ENCODE results near the gene OR2V1. TPM values are rescaled to one million over a fixed set of nuclear protein-coding genes. Genes with fewer than 3 reads are reported as not detected.
"Not testable (repeated sequence)": the region's sequence is repeated elsewhere in the genome, so short reads cannot be mapped to it uniquely, and the experiment has no call there.

OR2V1 gene
- total RNA-seq, 2 experiments from 2014 or later, result not detected

DNA sequence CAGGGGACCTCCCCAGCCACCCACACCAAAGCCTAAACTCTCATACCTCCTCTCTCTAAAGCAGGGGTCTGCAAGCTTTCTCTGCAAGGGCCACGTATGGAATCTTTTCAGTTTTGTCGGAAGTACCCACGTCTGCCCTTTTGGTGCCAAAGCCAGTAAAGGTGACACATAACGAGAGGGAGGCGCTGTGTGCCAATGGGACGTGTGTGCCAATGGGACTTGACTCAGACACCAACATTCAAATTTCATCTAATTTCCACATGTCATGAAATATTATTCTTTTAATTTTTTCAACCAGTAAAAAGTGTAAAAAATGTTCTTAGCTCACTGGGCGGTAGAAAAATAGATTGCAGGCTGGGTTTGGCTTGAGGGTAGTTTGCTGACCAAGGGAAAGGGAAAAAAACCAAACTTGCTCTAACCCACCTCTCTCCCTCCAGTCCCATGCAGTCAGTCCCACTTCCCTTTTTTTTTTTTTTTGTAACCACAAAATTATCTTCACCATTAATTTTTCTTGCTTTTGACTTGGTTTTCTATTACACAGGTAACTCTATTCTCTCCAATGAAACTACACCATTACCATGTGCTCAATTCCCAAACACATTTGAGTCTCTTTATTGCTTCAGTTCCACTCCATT lies 25.5 kb downstream of the OR2V1 start:
- ChIA-PET CTCF (no interaction called here), POLR2A (no interaction called here)
- no peak overlapping the region for H3K27ac Mint-ChIP-seq
- H3K4me3 Mint-ChIP-seq, result no peak overlapping the region
- peaks cover 6% of the 10 kb centered on the region for H3K4me1 Mint-ChIP-seq (ENCODE audit: low read depth)
- H3K9me3 Mint-ChIP-seq (ENCODE audit: insufficient read depth), result no peaks in the 10 kb centered on the region
- peaks cover 21% of the 10 kb centered on the region for H3K27me3 Mint-ChIP-seq (ENCODE audit: low read depth)
- ATAC-seq (no peak), DNase-seq (peak; percentile 1)
- H3K36me3 Mint-ChIP-seq (ENCODE audit: low read depth), result peaks cover 2% of the 10 kb centered on the region

DNA sequence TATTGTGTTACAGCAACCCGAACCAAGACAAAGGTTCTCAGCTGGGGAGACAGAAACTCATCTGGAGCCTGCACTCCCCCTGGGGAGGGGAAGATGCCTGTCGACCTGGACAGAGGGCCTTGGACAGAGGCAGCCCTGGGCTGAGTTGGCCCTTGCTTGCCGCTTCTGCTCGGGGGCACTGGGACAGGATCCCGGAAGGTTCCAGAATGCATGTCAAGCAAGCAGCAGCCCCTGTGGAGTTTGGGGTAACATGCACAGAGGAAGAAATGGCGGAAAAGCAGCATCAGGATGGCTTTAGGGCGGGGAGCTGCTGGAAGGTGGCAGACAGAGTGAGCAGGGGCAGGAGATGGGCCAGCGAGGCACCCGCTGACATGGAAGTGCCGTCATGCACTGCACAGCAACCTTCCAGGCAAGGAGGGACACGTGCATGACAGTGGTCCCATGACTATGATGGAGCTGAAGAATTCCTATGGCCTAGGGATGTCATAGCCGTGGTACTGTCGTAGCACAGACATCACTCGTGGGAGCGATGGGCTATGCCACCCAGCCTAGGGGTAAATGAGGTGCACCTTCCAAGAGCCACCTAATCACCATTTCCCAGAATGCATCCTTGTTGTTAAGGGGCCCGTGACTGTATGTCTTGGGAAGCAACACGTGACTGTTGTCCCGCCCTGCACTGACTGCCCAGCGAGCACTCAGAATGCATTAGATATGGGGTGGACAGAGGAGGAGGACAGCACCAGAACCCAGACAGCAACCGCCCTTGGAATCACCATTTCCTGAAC lies 26.2 kb downstream of the OR2V1 start:
- CTCF ChIA-PET; H3K4me3 Mint-ChIP-seq; POLR2A ChIA-PET; H3K9me3 Mint-ChIP-seq (ENCODE audit: insufficient read depth); H3K27ac Mint-ChIP-seq; ATAC-seq; H3K36me3 Mint-ChIP-seq (ENCODE audit: low read depth): not testable (repeated sequence)
- DNase-seq, result peak; percentile 15
- Mint-ChIP-seq H3K27me3 (ENCODE audit: low read depth) (peaks cover 28% of the 10 kb centered on the region), H3K4me1 (ENCODE audit: low read depth) (peaks cover 10% of the 10 kb centered on the region)

DNA sequence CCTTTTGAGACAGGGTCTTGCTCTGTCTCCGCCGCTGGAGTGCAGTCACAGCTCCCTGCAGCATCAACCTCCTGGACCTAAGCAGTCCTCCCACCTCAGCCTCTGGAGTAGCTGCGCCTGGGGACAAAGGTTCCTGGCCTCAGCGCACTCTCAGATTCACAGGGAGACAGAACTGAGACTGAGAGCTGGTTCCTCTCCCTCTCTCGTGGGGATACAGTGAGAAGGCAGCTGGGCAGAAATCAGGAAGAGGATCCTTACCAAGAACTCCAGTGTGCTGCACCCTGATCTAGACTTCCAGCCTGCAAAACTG lies 26.8 kb downstream of the OR2V1 start:
- CTCF ChIA-PET; H3K9me3 Mint-ChIP-seq (ENCODE audit: insufficient read depth); POLR2A ChIA-PET; H3K36me3 Mint-ChIP-seq (ENCODE audit: low read depth); ATAC-seq: not testable (repeated sequence)
- Mint-ChIP-seq H3K4me1 (ENCODE audit: low read depth) (peaks cover 10% of the 10 kb centered on the region), H3K4me3 (peak overlapping the region; percentile 66), H3K27ac (peak overlapping the region; percentile 68), H3K27me3 (ENCODE audit: low read depth) (peaks cover 34% of the 10 kb centered on the region)
- DNase-seq, result peak; percentile 18

DNA sequence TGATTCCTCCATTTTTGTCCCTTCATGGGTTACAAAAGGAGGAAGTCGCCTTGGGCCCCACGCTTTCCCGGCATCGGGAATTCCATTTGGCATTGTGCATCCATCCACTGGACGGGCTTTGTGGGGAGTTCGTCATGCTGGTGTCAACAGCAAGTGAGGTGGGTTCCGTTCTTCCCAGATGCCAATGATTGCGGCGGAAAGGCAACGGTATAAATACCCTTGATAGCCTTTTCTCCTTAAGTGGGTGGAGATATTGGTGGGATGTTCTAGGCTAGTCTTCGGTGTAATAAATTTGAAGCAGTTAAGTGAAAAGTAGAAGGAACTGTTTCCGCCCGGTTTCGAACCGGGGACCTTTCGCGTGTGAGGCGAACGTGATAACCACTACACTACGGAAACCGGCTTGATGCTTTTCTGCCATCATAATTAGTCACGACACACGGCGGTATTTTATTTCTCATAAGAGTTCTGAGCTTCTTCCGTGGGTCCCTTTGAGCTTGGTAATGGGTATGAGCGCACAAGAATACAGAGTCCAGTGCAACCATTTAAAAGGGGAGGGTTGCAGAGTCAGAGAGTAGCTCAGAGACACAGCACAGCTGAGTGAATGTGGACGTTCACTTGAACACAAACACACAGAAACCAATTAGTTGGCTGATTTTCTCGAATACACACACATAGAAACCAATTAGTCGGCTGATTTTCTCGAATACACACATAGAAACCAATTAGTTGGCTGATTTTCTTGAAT lies 28.9 kb downstream of the OR2V1 start:
- not testable (repeated sequence) for ATAC-seq, H3K27ac Mint-ChIP-seq
- peaks cover 10% of the 10 kb centered on the region for H3K4me1 Mint-ChIP-seq (ENCODE audit: low read depth)

DNA sequence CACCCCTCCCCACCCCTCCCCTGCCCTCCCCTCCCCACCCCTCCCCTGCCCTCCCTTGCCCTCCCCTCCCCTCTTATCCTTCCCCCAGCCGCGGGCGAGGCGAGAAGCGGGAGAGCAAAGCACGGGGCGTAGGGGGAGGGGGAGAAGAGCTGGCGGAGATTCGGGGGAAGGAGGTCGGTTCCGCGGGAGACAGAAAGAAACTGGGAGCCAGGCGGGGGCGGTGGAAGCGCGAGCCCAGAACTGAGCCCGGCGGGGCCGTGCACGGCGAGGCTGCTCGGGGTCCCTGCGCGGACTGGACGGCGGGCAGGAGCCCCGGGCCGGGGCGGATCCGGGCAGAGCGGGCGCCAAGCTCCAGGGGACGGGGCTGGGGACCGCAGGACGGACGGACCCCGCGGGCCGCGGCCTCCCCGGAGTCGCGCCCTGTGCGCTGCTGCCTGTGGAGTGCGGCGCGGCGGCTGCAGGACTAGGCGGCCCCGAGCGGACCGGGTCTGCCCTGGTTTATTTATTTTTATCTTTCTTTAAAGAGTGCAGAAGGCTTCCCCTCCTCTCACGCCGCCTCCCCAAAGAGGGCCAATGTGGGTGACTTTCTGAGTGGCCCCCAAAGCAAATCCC lies 29.8 kb downstream of the OR2V1 start:
- H3K27me3 Mint-ChIP-seq (ENCODE audit: low read depth), result peaks cover 39% of the 10 kb centered on the region
- H3K4me1 Mint-ChIP-seq (ENCODE audit: low read depth), result peaks cover 10% of the 10 kb centered on the region
- DNase-seq; H3K4me3 Mint-ChIP-seq; POLR2A ChIA-PET; H3K36me3 Mint-ChIP-seq (ENCODE audit: low read depth); H3K27ac Mint-ChIP-seq; H3K9me3 Mint-ChIP-seq (ENCODE audit: insufficient read depth); CTCF ChIA-PET: not testable (repeated sequence)
- ATAC-seq, result peak; percentile 40

More for the DNA sequence above, 28.9 kb downstream of the OR2V1 start:
- H3K4me3 Mint-ChIP-seq; DNase-seq; H3K9me3 Mint-ChIP-seq (ENCODE audit: insufficient read depth); CTCF ChIA-PET; POLR2A ChIA-PET; H3K36me3 Mint-ChIP-seq (ENCODE audit: low read depth): not testable (repeated sequence)
- H3K27me3 Mint-ChIP-seq (ENCODE audit: low read depth), result peaks cover 40% of the 10 kb centered on the region

DNA sequence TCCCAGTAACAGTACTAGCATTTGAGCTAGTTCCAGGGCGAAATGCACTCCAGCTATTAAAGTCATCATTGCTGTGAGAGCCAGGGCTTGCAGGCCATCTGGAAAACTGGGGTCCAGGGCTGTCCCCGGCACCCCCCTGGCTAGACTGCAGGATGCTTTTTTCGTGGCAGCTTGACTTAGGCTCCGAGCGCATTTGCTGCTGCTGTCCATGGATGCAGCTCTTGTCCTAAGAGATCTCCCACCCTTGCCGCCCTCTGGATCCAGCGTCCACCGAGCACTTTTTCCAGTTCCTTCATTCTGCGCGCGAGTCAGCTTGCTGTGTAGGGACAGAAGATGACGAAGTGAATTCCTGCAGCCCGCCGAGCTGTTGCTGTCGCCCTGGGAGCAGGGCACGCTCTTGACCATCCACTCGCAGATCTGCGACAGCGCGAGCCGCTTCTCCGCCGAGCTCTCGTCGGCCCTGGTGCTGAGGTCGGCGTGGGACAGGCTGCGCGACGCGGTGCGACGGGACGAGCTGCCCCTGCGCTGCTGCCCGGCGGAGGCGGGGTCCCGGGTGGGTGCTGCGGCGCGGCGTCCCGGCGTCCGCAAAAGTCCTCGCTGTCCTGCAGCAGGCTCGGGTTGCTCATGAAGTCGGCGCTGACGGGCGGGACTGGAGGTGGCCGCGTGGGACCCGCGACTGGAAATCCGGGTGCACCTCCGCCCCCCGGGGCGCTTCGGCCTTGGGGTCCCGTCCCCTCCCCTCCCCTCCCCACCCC lies 30.7 kb downstream of the OR2V1 start:
- H3K36me3 Mint-ChIP-seq (ENCODE audit: low read depth), result peaks cover 5% of the 10 kb centered on the region
- ChIA-PET CTCF (interaction anchor here (1.2 kb wide), 1 partner anchor 316 kb away, joined by 3 read pairs; no protein-coding TSS in a partner anchor), POLR2A (interaction anchor here (0.7 kb wide), 1 partner anchor 289 kb away, joined by 3 read pairs; no protein-coding TSS in a partner anchor)
- peak overlapping the region; percentile 40 for H3K27ac Mint-ChIP-seq
- peak overlapping the region; percentile 18 for H3K4me3 Mint-ChIP-seq
- ATAC-seq (no peak), DNase-seq (no peak)
- no peaks in the 10 kb centered on the region for H3K9me3 Mint-ChIP-seq (ENCODE audit: insufficient read depth)
- peaks cover 10% of the 10 kb centered on the region for H3K4me1 Mint-ChIP-seq (ENCODE audit: low read depth)
- peaks cover 30% of the 10 kb centered on the region for H3K27me3 Mint-ChIP-seq (ENCODE audit: low read depth)

DNA sequence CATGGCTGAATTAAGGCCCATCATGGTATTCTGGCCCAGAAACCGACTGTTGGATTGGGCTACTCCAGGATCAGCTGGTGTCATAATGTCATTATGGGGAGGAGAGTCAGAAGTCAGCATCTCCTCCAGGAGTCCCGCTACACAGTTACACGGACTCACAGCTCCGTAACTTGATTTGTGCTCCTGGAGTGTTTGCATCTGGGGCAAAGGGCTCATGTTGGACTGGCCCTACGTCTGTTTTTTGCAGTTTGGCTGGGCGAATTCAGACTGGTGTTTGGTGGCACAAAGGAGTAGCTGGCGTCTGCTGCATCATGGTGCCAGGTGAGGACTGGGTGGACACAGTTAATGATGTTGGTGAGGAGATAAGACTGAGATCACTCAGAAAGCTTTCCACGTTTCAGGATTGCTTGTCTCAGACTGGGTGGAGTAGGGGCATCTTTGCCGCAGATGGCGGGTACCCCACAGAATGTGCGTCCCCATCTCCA lies 31.3 kb downstream of the OR2V1 start:
- ATAC-seq (no peak), DNase-seq (no peak)
- H3K4me3 Mint-ChIP-seq, result no peak overlapping the region
- CTCF ChIA-PET, result interaction anchor here (1.2 kb wide), 1 partner anchor 315 kb away, joined by 3 read pairs; no protein-coding TSS in a partner anchor
- H3K4me1 Mint-ChIP-seq (ENCODE audit: low read depth), result peaks cover 10% of the 10 kb centered on the region
- peaks cover 26% of the 10 kb centered on the region for H3K27me3 Mint-ChIP-seq (ENCODE audit: low read depth)
- peak overlapping the region; percentile 28 for H3K27ac Mint-ChIP-seq
- POLR2A ChIA-PET, result interaction anchor here (0.7 kb wide), 1 partner anchor 289 kb away, joined by 3 read pairs; no protein-coding TSS in a partner anchor
- peaks cover 5% of the 10 kb centered on the region for H3K36me3 Mint-ChIP-seq (ENCODE audit: low read depth)
- H3K9me3 Mint-ChIP-seq (ENCODE audit: insufficient read depth), result no peaks in the 10 kb centered on the region

DNA sequence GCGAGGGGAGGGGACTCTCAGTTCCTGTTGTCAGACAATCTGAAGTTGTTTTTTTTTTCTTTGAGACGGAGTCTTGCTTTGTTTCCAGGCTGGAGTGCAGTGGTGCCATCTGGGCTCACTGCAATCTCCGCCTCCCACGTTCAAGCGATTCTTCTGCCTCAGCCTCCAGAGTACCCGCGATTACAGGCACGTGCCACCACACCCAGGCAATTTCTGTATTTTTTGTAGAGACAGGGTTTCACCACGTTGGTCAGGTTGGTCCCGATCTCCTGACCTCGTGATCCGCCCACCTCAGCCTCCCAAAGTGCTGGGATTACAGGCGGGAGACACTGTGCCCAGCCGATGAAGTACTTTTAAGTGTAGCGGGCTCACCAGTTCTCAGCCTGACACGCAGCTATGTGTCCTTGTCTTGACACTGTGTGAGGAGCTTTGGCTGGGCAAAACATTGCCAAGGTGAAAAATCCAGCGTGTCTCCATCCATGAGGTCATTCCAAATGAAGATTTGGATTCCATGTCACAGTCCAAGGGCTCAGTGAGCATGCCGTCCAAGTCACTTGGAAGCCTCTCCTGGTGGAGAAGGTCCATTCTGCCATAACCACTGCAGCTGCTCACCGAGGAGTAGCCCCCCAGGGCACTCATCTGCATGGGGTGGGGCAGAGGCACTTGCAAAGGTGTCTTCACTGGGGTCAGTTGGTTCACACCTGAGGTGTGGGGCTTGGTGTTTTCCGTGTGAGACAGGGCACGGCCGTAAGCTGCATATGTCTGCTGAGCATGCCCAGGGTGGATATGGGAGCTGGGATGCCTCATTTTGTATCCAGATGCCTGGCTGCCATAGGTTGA lies 32.0 kb downstream of the OR2V1 start:
- Mint-ChIP-seq H3K4me1 (ENCODE audit: low read depth) (peaks cover 6% of the 10 kb centered on the region), H3K27ac (peak overlapping the region; percentile 28), H3K27me3 (ENCODE audit: low read depth) (peaks cover 19% of the 10 kb centered on the region), H3K9me3 (ENCODE audit: insufficient read depth) (no peaks in the 10 kb centered on the region), H3K36me3 (ENCODE audit: low read depth) (peaks cover 2% of the 10 kb centered on the region), H3K4me3 (no peak overlapping the region)
- ATAC-seq (no peak), DNase-seq (no peak)
- ChIA-PET CTCF (interaction anchor here (1.2 kb wide), 1 partner anchor 314 kb away, joined by 3 read pairs; no protein-coding TSS in a partner anchor), POLR2A (interaction anchor here (0.7 kb wide), 1 partner anchor 288 kb away, joined by 3 read pairs; no protein-coding TSS in a partner anchor)

DNA sequence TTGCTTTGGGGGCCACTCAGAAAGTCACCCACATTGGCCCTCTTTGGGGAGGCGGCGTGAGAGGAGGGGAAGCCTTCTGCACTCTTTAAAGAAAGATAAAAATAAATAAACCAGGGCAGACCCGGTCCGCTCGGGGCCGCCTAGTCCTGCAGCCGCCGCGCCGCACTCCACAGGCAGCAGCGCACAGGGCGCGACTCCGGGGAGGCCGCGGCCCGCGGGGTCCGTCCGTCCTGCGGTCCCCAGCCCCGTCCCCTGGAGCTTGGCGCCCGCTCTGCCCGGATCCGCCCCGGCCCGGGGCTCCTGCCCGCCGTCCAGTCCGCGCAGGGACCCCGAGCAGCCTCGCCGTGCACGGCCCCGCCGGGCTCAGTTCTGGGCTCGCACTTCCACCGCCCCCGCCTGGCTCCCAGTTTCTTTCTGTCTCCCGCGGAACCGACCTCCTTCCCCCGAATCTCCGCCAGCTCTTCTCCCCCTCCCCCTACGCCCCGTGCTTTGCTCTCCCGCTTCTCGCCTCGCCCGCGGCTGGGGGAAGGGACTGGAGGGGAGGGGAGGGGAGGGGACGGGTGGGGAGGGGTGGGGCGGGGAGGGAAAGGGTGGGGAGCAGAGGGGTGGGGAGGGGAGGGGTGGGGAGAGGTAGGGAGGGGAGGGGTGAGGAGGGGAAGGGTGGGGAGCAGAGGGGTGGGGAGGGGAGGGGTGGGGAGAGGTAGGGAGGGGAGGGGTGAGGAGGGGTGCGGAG lies 33.0 kb downstream of the OR2V1 start:
- H3K27me3 Mint-ChIP-seq (ENCODE audit: low read depth), result peaks cover 19% of the 10 kb centered on the region
- H3K4me1 Mint-ChIP-seq (ENCODE audit: low read depth); DNase-seq; POLR2A ChIA-PET; H3K27ac Mint-ChIP-seq; H3K4me3 Mint-ChIP-seq; CTCF ChIA-PET; H3K36me3 Mint-ChIP-seq (ENCODE audit: low read depth); H3K9me3 Mint-ChIP-seq (ENCODE audit: insufficient read depth): not testable (repeated sequence)
- ATAC-seq, result peak; percentile 32

DNA sequence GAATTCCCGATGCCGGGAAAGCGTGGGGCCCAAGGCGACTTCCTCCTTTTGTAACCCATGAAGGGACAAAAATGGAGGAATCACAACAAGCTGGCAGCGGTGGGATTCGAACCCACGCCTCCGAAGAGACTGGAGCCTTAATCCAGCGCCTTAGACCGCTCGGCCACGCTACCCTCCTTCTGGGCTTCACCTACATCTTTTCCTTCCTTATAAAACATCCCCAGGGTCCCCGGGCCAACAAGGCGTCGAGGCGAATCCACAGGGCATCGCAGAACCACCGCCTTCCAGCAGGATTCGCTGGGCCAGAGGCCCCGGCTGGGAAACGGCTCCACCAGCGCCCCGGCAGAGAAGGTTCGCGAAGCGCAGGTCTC lies 33.6 kb downstream of the OR2V1 start:
- H3K4me3 Mint-ChIP-seq; ATAC-seq; POLR2A ChIA-PET; H3K27ac Mint-ChIP-seq; CTCF ChIA-PET; H3K9me3 Mint-ChIP-seq (ENCODE audit: insufficient read depth); DNase-seq; H3K4me1 Mint-ChIP-seq (ENCODE audit: low read depth); H3K36me3 Mint-ChIP-seq (ENCODE audit: low read depth): not testable (repeated sequence)
- H3K27me3 Mint-ChIP-seq (ENCODE audit: low read depth), result peaks cover 22% of the 10 kb centered on the region
